HEK293 (cell line): ENCODE measurements around the gene GNPDA2.

Source experiments
- CTCF ChIA-PET: fragments of 350-600 bp; formaldehyde crosslinking; extraction: SDS; loops from one replicate; lab custom pipeline; 2021; ENCODE audit warnings: antibody characterized with exemption; lab: Yijun Ruan, JAX
- POLR2A ChIA-PET: fragments of 300-600 bp; formaldehyde crosslinking; extraction: SDS; loops from one replicate; lab custom pipeline; 2020; ENCODE audit warnings: antibody characterized with exemption, inconsistent platforms; lab: Yijun Ruan, JAX
- H3K27ac ChIP-seq: fragments of 200-500 bp; sonication (Bioruptor generic); 2 replicates; pipeline ENCODE4 v1.5.1; 2014; ENCODE audit warnings: low read depth, low read length, control low read depth, inconsistent platforms; ENCODE audit errors: extremely low read depth
- H3K36me3 ChIP-seq, 2 experiments: fragments of 200-500 bp in 1 of 2; sonication (Bioruptor generic) in 1 of 2; 1 replicate in 1 of 2; 2 replicates in 1 of 2; pipeline ENCODE4 v1.5.1; 2014 to 2017; ENCODE audit warnings: inconsistent platforms in 2 of 2, low read length in 2 of 2; ENCODE audit not compliant: control insufficient read depth in 2 of 2, insufficient read depth in 1 of 2
- H3K4me1 ChIP-seq: fragments of 200-500 bp; sonication (Bioruptor generic); 2 replicates; pipeline ENCODE4 v1.5.1; 2014; ENCODE audit warnings: mild to moderate bottlenecking, low read length, inconsistent platforms; ENCODE audit not compliant: control insufficient read depth, insufficient read depth
- H3K4me3 ChIP-seq: 2 replicates; pipeline ENCODE4 v1.5.1; 2011; ENCODE audit warnings: low read depth, mild to moderate bottlenecking, control low read depth, low read length, moderate library complexity
- H3K9me3 ChIP-seq: fragments of 200-500 bp; sonication (Bioruptor generic); 2 replicates; pipeline ENCODE4 v1.5.1; 2014; ENCODE audit warnings: low read depth, low read length, inconsistent platforms; ENCODE audit not compliant: control insufficient read depth, insufficient read depth
- HOXC10 ChIP-seq: sonication (generic); formaldehyde crosslinking; IDR thresholded peaks from 2 replicates; pipeline ENCODE4 v1.8.1; 2023; ENCODE audit warnings: mild to moderate bottlenecking, missing genetic modification reagents
- KLF16 ChIP-seq: fragments of 450-650 bp; formaldehyde crosslinking; IDR thresholded peaks from 2 replicates; pipeline ENCODE4 v1.5.1; 2017; ENCODE audit warnings: missing biosample characterization, missing genetic modification characterization
- KLF8 ChIP-seq: fragments of 450-650 bp; formaldehyde crosslinking; IDR thresholded peaks from 2 replicates; pipeline ENCODE4 v1.5.1; 2016; ENCODE audit warnings: missing biosample characterization, missing genetic modification characterization
- OSR2 ChIP-seq: fragments of 450-650 bp; formaldehyde crosslinking; IDR thresholded peaks from 2 replicates; pipeline ENCODE4 v1.5.1; 2016; ENCODE audit warnings: missing biosample characterization, missing genetic modification characterization
- SCRT1 ChIP-seq: fragments of 450-650 bp; formaldehyde crosslinking; IDR thresholded peaks from 2 replicates; pipeline ENCODE4 v1.5.1; 2016; ENCODE audit warnings: missing biosample characterization, missing genetic modification characterization, borderline replicate concordance
- TCF7L2 ChIP-seq: IDR thresholded peaks from 2 replicates; pipeline ENCODE4 v1.6.1; 2011; ENCODE audit warnings: low read depth, mild to moderate bottlenecking, inconsistent platforms, low read length, moderate library complexity, borderline replicate concordance
- ZBTB20 ChIP-seq: fragments of 450-650 bp; formaldehyde crosslinking; IDR thresholded peaks from 2 replicates; pipeline ENCODE4 v1.5.1; 2016; ENCODE audit warnings: missing biosample characterization, missing genetic modification characterization
- ZBTB48 ChIP-seq: fragments of 450-650 bp; formaldehyde crosslinking; IDR thresholded peaks from 2 replicates; pipeline ENCODE4 v1.5.1; 2016; ENCODE audit warnings: missing biosample characterization, missing genetic modification characterization
- ZFP37 ChIP-seq: fragments of 450-650 bp; formaldehyde crosslinking; IDR thresholded peaks from 2 replicates; pipeline ENCODE4 v1.5.1; 2016; ENCODE audit warnings: missing biosample characterization, missing genetic modification characterization
- ZFP69B ChIP-seq: fragments of 450-650 bp; formaldehyde crosslinking; IDR thresholded peaks from 2 replicates; pipeline ENCODE4 v1.5.1; 2016; ENCODE audit warnings: missing biosample characterization, missing genetic modification characterization
- ZNF214 ChIP-seq: fragments of 450-650 bp; formaldehyde crosslinking; IDR thresholded peaks from 2 replicates; pipeline ENCODE4 v1.5.1; 2017; ENCODE audit warnings: missing biosample characterization, mild to moderate bottlenecking, missing genetic modification characterization, borderline replicate concordance
- ZNF416 ChIP-seq: fragments of 450-650 bp; formaldehyde crosslinking; IDR thresholded peaks from 2 replicates; pipeline ENCODE4 v1.5.1; 2016; ENCODE audit warnings: missing biosample characterization, missing genetic modification characterization
- ZNF549 ChIP-seq: fragments of 450-650 bp; IDR thresholded peaks from 2 replicates; pipeline ENCODE4 v1.5.1; 2018; ENCODE audit warnings: missing biosample characterization, missing genetic modification characterization, mild to moderate bottlenecking, inconsistent platforms, moderate library complexity
- ZNF560 ChIP-seq: fragments of 450-650 bp; formaldehyde crosslinking; IDR thresholded peaks from 2 replicates; pipeline ENCODE4 v1.5.1; 2017; ENCODE audit warnings: missing biosample characterization, missing genetic modification characterization, borderline replicate concordance
- ZNF585B ChIP-seq: fragments of 450-650 bp; formaldehyde crosslinking; IDR thresholded peaks from 2 replicates; pipeline ENCODE4 v1.5.1; 2016; ENCODE audit warnings: missing biosample characterization, missing genetic modification characterization
- ZNF600 ChIP-seq: fragments of 450-650 bp; formaldehyde crosslinking; IDR thresholded peaks from 2 replicates; pipeline ENCODE4 v1.5.1; 2016; ENCODE audit warnings: missing biosample characterization, missing genetic modification characterization
- ZNF654 ChIP-seq: fragments of 450-650 bp; formaldehyde crosslinking; IDR thresholded peaks from 2 replicates; pipeline ENCODE4 v1.5.1; 2016; ENCODE audit warnings: low read depth, missing biosample characterization, missing genetic modification characterization
- ZNF677 ChIP-seq: fragments of 450-650 bp; IDR thresholded peaks from 2 replicates; pipeline ENCODE4 v1.5.0; 2018; ENCODE audit warnings: missing biosample characterization, mild to moderate bottlenecking, missing genetic modification characterization, moderate library complexity
- TF ChIP-seq, protein P1 (sequence below): fragments of 450-650 bp; formaldehyde crosslinking; IDR thresholded peaks from 2 replicates; pipeline ENCODE4 v1.5.1; 2016; ENCODE audit warnings: missing biosample characterization, missing genetic modification characterization
- TF ChIP-seq, protein P2 (sequence below): fragments of 450-650 bp; formaldehyde crosslinking; IDR thresholded peaks from 2 replicates; pipeline ENCODE4 v1.5.1; 2017; ENCODE audit warnings: missing biosample characterization, missing genetic modification characterization
- TF ChIP-seq, protein P3 (sequence below): fragments of 450-650 bp; formaldehyde crosslinking; IDR thresholded peaks from 2 replicates; pipeline ENCODE4 v1.5.1; 2016; ENCODE audit warnings: missing biosample characterization, missing genetic modification characterization

Gene GNPDA2

DNA sequence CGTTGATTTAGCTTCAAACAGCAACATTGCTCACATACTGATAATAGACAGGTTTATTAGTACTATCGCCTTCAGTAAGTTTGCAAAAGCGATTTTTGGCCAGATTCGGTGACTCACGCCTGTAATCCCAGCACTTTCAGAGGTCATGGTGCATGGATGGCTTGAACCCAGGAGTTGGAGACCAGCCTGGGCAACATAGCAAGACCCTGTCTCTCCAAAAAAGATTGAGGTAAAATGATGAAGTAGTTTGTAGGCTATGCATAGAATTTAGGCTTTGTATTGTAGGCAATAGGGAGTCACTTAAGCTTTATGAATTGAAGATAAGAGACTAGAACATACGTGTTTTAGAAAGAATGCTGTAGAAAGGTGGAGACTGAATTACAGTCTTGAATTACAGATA lies 1.1 kb upstream of the GNPDA2 start:
- POLR2A ChIA-PET = interaction anchor here (3.5 kb wide), 1 partner anchor 49 kb away, joined by 16 read pairs; the partner anchor contains the start of gene GUF1
- CTCF ChIA-PET = no interaction called here
- H3K27ac ChIP-seq = no peak overlapping the region
- no peak for TF ChIP-seq ZNF549
- TF ChIP-seq ZNF600 = no peak
- TF ChIP-seq ZFP69B (tag by site-specific recombination) = no peak
- no peak for TF ChIP-seq ZNF416 (tag by site-specific recombination)
- no peak for TF ChIP-seq SCRT1 (tag by site-specific recombination)
- TF ChIP-seq ZNF585B (tag by site-specific recombination) = no peak
- no peak for TF ChIP-seq TCF7L2
- no peak for TF ChIP-seq ZNF654 (tag by site-specific recombination)
- TF ChIP-seq, protein P1, sequence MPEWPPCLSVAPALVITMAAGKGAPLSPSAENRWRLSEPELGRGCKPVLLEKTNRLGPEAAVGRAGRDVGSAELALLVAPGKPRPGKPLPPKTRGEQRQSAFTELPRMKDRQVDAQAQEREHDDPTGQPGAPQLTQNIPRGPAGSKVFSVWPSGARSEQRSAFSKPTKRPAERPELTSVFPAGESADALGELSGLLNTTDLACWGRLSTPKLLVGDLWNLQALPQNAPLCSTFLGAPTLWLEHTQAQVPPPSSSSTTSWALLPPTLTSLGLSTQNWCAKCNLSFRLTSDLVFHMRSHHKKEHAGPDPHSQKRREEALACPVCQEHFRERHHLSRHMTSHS = no peak
- TF ChIP-seq, protein P2, sequence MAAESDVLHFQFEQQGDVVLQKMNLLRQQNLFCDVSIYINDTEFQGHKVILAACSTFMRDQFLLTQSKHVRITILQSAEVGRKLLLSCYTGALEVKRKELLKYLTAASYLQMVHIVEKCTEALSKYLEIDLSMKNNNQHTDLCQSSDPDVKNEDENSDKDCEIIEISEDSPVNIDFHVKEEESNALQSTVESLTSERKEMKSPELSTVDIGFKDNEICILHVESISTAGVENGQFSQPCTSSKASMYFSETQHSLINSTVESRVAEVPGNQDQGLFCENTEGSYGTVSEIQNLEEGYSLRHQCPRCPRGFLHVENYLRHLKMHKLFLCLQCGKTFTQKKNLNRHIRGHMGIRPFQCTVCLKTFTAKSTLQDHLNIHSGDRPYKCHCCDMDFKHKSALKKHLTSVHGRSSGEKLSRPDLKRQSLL (tag by site-specific recombination) = no peak
- no peak for TF ChIP-seq KLF16
- TF ChIP-seq HOXC10 (CRISPR knock-in tag) = no peak
- no peak for TF ChIP-seq ZNF214
- no peak for TF ChIP-seq ZNF677 (tag by site-specific recombination)
- TF ChIP-seq, all 188 proteins: peak for 0
- Histone ChIP-seq H3K36me3 (no peaks in the 10 kb centered on the region), H3K4me1 (no peaks in the 10 kb centered on the region), H3K4me3 (no peak overlapping the region), H3K9me3 (no peaks in the 10 kb centered on the region)

DNA sequence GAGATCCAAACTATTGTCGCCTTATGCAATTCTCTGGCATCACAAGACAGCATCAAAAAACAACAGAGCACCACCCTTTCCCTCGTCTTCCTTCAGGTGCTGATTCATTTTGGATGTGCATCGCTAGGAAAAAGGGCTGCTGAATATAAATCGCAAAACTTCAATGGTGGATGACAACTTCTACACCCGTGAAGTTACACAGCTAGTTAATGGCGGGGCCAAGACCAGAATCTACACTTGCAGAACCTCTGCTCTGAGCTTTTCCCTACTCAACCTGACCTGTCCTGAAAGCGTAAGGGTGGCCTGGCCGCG lies 674 bp downstream of the GNPDA2 start:
- CTCF ChIA-PET = no interaction called here
- Histone ChIP-seq H3K4me1 (no peaks in the 10 kb centered on the region), H3K4me3 (peak overlapping the region; percentile 74), H3K36me3 (no peaks in the 10 kb centered on the region), H3K9me3 (no peaks in the 10 kb centered on the region), H3K27ac (no peak overlapping the region; the same call in 1 of the 2 replicates)
- POLR2A ChIA-PET = interaction anchor here (3.5 kb wide), 1 partner anchor 47 kb away, joined by 16 read pairs; the partner anchor contains the start of gene GUF1
- TF ChIP-seq KLF8 (tag by site-specific recombination) = no peak
- TF ChIP-seq ZNF560 (tag by site-specific recombination) = no peak
- 0 out of 2 replicates have a peak, but pooled peaks have one; percentile 7 for TF ChIP-seq ZFP37
- TF ChIP-seq, protein P3, sequence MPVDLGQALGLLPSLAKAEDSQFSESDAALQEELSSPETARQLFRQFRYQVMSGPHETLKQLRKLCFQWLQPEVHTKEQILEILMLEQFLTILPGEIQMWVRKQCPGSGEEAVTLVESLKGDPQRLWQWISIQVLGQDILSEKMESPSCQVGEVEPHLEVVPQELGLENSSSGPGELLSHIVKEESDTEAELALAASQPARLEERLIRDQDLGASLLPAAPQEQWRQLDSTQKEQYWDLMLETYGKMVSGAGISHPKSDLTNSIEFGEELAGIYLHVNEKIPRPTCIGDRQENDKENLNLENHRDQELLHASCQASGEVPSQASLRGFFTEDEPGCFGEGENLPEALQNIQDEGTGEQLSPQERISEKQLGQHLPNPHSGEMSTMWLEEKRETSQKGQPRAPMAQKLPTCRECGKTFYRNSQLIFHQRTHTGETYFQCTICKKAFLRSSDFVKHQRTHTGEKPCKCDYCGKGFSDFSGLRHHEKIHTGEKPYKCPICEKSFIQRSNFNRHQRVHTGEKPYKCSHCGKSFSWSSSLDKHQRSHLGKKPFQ = no peak
- no peak for TF ChIP-seq ZBTB48
- TF ChIP-seq, all 188 proteins: peak for 1

DNA sequence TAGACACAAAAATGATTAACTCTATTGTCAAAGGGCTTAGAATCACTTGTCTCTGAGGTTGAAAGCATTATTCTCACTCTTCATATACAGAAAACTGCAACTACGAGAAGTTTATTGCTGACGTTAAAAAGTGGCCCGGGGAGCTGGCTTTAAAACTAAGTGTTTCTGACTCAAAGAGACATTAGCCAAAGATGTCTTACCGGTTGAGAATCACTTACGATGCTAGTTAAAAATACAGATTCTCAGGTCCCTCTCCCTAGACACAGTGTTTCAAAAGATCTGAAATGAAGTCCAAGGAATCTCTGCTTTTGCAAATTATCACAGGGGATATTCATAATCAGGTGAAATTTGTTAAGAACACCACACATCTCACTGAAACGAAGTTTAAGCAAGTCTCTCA lies 1.2 kb downstream of the GNPDA2 start:
- POLR2A ChIA-PET = interaction anchor here (3.5 kb wide), 1 partner anchor 47 kb away, joined by 16 read pairs; the partner anchor contains the start of gene GUF1
- no peak overlapping the region for H3K27ac ChIP-seq
- TF ChIP-seq ZBTB20 = peak; percentile 94
- no peak for TF ChIP-seq OSR2 (tag by site-specific recombination)

More for the DNA sequence above, 1.2 kb downstream of the GNPDA2 start:
- CTCF ChIA-PET = no interaction called here
- no peaks in the 10 kb centered on the region for H3K4me1 ChIP-seq
- H3K9me3 ChIP-seq = no peaks in the 10 kb centered on the region
- H3K36me3 ChIP-seq = no peaks in the 10 kb centered on the region
- H3K4me3 ChIP-seq = peak overlapping the region; percentile 74
